AG04449 (cell line): ENCODE data around the gene EPB41L3.

ENCODE experiments used
- CTCF ChIA-PET: fragments of 350-600 bp; formaldehyde crosslinking; extraction: SDS; loops from one replicate; lab custom pipeline; 2021; ENCODE audit warnings: antibody characterized with exemption; lab: Yijun Ruan, JAX
- POLR2A ChIA-PET: fragments of 400-600, 350-600 bp; formaldehyde crosslinking; extraction: SDS; loops from one replicate; lab custom pipeline; 2020; ENCODE audit warnings: antibody characterized with exemption, inconsistent platforms; lab: Yijun Ruan, JAX
- DNase-seq: peaks from one replicate; pipeline ENCODE4 v3.0.0-alpha.2; 2010; ENCODE audit warnings: low read depth, low spot score
- H3K4me3 ChIP-seq: 2 replicates; pipeline ENCODE4 v1.5.1; 2011; ENCODE audit warnings: low read depth, mild to moderate bottlenecking, control low read depth, low read length
- CTCF ChIP-seq: IDR thresholded peaks from one replicate; pipeline ENCODE4 v1.5.1; 2011; ENCODE audit warnings: mild to moderate bottlenecking, moderate library complexity, low read length, control low read depth, inconsistent platforms; ENCODE audit not compliant: insufficient read depth; ENCODE audit errors: missing control alignments

EPB41L3 gene

DNA sequence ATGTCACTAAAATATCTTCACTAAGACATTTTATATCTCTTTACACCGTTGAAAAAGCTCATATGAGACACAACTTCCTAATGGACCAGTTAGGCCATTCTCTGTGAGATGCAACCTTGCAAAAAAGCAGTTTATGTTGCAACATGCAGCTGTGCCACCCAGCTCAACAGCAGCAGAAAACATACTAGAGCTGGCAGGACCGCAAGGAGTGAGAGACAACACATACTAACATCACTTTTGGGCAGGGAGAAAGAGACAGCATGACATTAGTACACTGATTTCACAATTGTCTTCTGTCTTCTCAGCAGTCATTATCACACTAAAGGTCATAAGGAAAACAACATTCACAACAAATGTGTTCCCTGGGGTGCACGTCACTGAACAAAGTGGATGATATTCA, 122.9 kb downstream of the EPB41L3 start:
- ChIA-PET POLR2A (no interaction called here), CTCF (interaction anchor here (1.2 kb wide), 1 partner anchor 126 kb away, joined by 6 read pairs; no protein-coding TSS in a partner anchor)

DNA sequence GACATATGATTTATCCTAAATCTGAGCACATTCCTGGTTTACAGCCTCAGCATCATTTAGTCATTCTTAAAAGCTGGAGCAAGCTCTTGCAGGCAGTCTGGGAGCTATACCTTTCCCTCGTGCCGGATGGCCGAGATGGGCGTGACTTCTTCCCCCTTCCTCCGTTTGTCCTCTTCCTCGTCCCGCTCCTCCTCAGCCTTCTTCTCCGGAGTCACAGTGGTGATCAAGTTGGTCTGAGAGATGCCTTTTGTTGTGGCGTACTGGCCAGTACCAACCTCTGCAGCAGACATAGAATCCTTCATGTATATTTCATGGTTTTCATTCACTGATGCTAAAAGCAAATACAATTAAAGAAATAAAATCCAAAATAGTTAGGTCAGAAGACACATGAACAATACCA, 124.2 kb downstream of the EPB41L3 start:
- no peak overlapping the region for H3K4me3 ChIP-seq
- no peak for TF ChIP-seq CTCF
- ChIA-PET POLR2A (no interaction called here), CTCF (no interaction called here)
- DNase-seq = no peak

More for the DNA sequence above, 122.9 kb downstream of the EPB41L3 start:
- no peak overlapping the region for H3K4me3 ChIP-seq
- no peak for DNase-seq
- TF ChIP-seq CTCF = no peak

- DNase-seq = no peak
- ChIA-PET POLR2A (no interaction called here), CTCF (no interaction called here)
- TF ChIP-seq CTCF = no peak
- H3K4me3 ChIP-seq = no peak overlapping the region
Measured at GRCh38 chr18:5419030-5419429, 124.8 kb downstream of the EPB41L3 start.

GRCh38 chr18:5417342-5417741, 126.5 kb downstream of the EPB41L3 start:
- DNase-seq = no peak
- H3K4me3 ChIP-seq = no peak overlapping the region
- ChIA-PET POLR2A (no interaction called here), CTCF (no interaction called here)
- TF ChIP-seq CTCF = no peak

DNA sequence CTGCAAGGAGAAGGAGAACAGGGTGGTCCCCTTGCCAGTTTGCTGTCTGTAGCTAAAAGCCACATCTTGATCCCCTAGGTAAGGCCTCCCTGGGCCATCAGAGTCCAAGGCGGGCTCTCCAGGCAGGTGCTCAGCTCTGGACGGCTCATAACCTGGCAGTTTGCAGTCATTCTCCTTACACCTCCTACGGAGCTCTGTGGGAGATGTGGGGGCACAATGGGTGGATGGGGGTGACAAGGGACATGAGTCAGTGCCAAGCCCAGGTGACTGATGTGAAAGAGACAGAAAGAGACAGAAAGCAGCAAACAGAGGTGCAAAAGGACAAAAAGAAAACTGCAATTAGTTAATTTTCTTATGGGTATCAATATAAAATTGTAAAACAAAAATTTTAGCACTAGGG, 127.7 kb downstream of the EPB41L3 start:
- CTCF ChIA-PET = no interaction called here
- H3K4me3 ChIP-seq = no peak overlapping the region
- POLR2A ChIA-PET = no interaction called here
- DNase-seq = no peak
- no peak for TF ChIP-seq CTCF

DNA sequence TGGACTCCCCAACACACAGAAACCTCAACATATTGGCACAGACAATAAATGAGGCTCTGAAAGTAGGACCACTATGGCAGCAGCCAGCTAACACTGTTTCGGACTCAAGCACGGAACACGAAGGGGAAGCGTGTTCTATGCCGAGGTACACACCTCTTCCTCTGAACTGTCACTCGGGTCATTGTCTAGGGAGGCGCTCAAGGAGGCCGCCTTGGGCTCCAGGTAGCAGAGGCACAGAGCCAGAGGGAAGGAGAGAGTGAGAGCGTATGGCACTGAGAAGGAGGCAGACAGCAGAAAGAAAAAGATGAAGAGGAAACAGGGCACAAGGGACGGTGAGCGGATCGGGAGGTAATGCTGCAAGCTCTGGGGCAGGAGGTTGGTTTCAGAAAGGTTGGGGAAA, 128.1 kb downstream of the EPB41L3 start:
- CTCF ChIA-PET = no interaction called here
- no peak for TF ChIP-seq CTCF
- POLR2A ChIA-PET = no interaction called here
- DNase-seq = no peak
- H3K4me3 ChIP-seq = no peak overlapping the region
